Ishikawa (cell line): Measurements from ENCODE around the gene EP400.

Experiments used
- CEBPB ChIP-seq: IDR thresholded peaks from 2 replicates; pipeline ENCODE4 v1.6.1; 2012
- CREB1 ChIP-seq: IDR thresholded peaks from 2 replicates; pipeline ENCODE4 v1.6.1; 2012; ENCODE audit warnings: low read depth
- EGR1 ChIP-seq: IDR thresholded peaks from 2 replicates; pipeline ENCODE4 v1.6.1; 2012
- EP300 ChIP-seq: IDR thresholded peaks from 2 replicates; pipeline ENCODE4 v1.6.1; 2012; ENCODE audit warnings: borderline replicate concordance
- FOXM1 ChIP-seq: IDR thresholded peaks from 2 replicates; pipeline ENCODE4 v1.6.1; 2012; ENCODE audit warnings: low read depth, borderline replicate concordance
- MAX ChIP-seq: IDR thresholded peaks from 2 replicates; pipeline ENCODE4 v1.6.1; 2012
- NFIC ChIP-seq: IDR thresholded peaks from 2 replicates; pipeline ENCODE4 v1.6.1; 2012
- RAD21 ChIP-seq: IDR thresholded peaks from 2 replicates; pipeline ENCODE4 v1.6.1; 2012; ENCODE audit warnings: low read depth
- REST ChIP-seq: IDR thresholded peaks from 2 replicates; pipeline ENCODE4 v1.6.1; 2012; ENCODE audit warnings: low read depth, mild to moderate bottlenecking
- TAF1 ChIP-seq: IDR thresholded peaks from 2 replicates; pipeline ENCODE4 v1.6.1; 2012; ENCODE audit warnings: low read depth, mild to moderate bottlenecking
- TCF12 ChIP-seq: IDR thresholded peaks from 2 replicates; pipeline ENCODE4 v1.6.1; 2012; ENCODE audit warnings: low read depth
- TEAD4 ChIP-seq: IDR thresholded peaks from 2 replicates; pipeline ENCODE4 v1.6.1; 2012
- USF1 ChIP-seq: IDR thresholded peaks from 2 replicates; pipeline ENCODE4 v1.6.1; 2012
- YY1 ChIP-seq: IDR thresholded peaks from 2 replicates; pipeline ENCODE4 v1.6.1; 2012; ENCODE audit warnings: low read depth
- ZBTB7A ChIP-seq: IDR thresholded peaks from 2 replicates; pipeline ENCODE4 v1.6.1; 2012; ENCODE audit warnings: low read depth

Gene EP400

GRCh38 chr12:131991816-131992430, 42.2 kb downstream of the EP400 start:
- TF ChIP-seq MAX (no peak), FOXM1 (no peak), TCF12 (no peak), CEBPB (no peak), EP300 (no peak), CREB1 (no peak), TAF1 (no peak), ZBTB7A (no peak), REST (no peak), RAD21 (no peak), NFIC (no peak), EGR1 (no peak), USF1 (no peak), YY1 (no peak), TEAD4 (no peak)

GRCh38 chr12:131994589-131994988, 44.8 kb downstream of the EP400 start:
- TF ChIP-seq CEBPB: no peak
- no peak for TF ChIP-seq MAX
- TF ChIP-seq TCF12: no peak
- no peak for TF ChIP-seq CREB1
- TF ChIP-seq YY1: no peak
- no peak for TF ChIP-seq EP300
- TF ChIP-seq TEAD4: no peak
- TF ChIP-seq USF1: no peak
- no peak for TF ChIP-seq NFIC
- no peak for TF ChIP-seq REST
- TF ChIP-seq EGR1: no peak
- TF ChIP-seq TAF1: no peak
- TF ChIP-seq RAD21: no peak
- TF ChIP-seq FOXM1: no peak
- no peak for TF ChIP-seq ZBTB7A

GRCh38 chr12:132000286-132000872, 50.6 kb downstream of the EP400 start:
- TF ChIP-seq EGR1: no peak
- TF ChIP-seq ZBTB7A: no peak
- TF ChIP-seq TEAD4: no peak
- TF ChIP-seq NFIC: no peak
- TF ChIP-seq REST: no peak
- no peak for TF ChIP-seq USF1
- TF ChIP-seq CEBPB: no peak
- TF ChIP-seq RAD21: no peak
- no peak for TF ChIP-seq TCF12
- TF ChIP-seq MAX: no peak
- no peak for TF ChIP-seq CREB1
- no peak for TF ChIP-seq YY1
- no peak for TF ChIP-seq EP300
- TF ChIP-seq TAF1: no peak
- no peak for TF ChIP-seq FOXM1
